CD14-positive monocyte (primary cell): Measurements from ENCODE around the gene TAF7L. TPM values are rescaled to one million over a fixed set of nuclear protein-coding genes. Genes with fewer than 3 reads are reported as not detected.

Experiments
- DNase-seq, 3 donors: peaks; one replicate each; pipeline ENCODE4 v3.0.0-alpha.2; 2011 to 2022
- H2AFZ ChIP-seq: 2 replicates; pipeline ENCODE4 v1.6.0; 2012; ENCODE audit warnings: mild to moderate bottlenecking, low read depth, low read length, inconsistent platforms; ENCODE audit not compliant: insufficient read depth, poor library complexity, severe bottlenecking
- H3K27ac ChIP-seq, 2 donors: 1 replicate in 1 of 2; 2 replicates in 1 of 2; pipeline ENCODE4 v1.5.1; 2012 to 2013; ENCODE audit warnings: low read length in 2 of 2, control low read depth in 1 of 2, inconsistent platforms in 1 of 2, low read depth in 1 of 2, mild to moderate bottlenecking in 1 of 2
- H3K27me3 ChIP-seq, 2 donors: one replicate each; pipeline versions ENCODE4 v1.6.0 to v1.6.1; 2011 to 2013; ENCODE audit warnings: low read length in 2 of 2; ENCODE audit not compliant: control insufficient read depth in 2 of 2, insufficient read depth in 2 of 2
- H3K36me3 ChIP-seq, 2 donors: replicated peaks in 1 of 2; 1 replicate in 1 of 2; 2 replicates in 1 of 2; pipeline versions ENCODE4 v1.5.1 to v1.6.1; 2012 to 2013; ENCODE audit warnings: low read length in 2 of 2, control low read depth in 1 of 2, inconsistent platforms in 1 of 2, mild to moderate bottlenecking in 1 of 2; ENCODE audit not compliant: insufficient read depth in 2 of 2, control insufficient read depth in 1 of 2
- H3K4me1 ChIP-seq, 2 donors: 1 replicate in 1 of 2; 2 replicates in 1 of 2; pipeline versions ENCODE4 v1.5.1 to v1.6.1; 2012 to 2013; ENCODE audit warnings: low read length in 2 of 2, control low read depth in 1 of 2, inconsistent platforms in 1 of 2, mild to moderate bottlenecking in 1 of 2, moderate library complexity in 1 of 2; ENCODE audit not compliant: insufficient read depth in 2 of 2, control insufficient read depth in 1 of 2
- H3K4me2 ChIP-seq: replicated peaks from 2 replicates; pipeline ENCODE3; 2012; ENCODE audit warnings: low read length, moderate library complexity, mild to moderate bottlenecking; ENCODE audit not compliant: poor library complexity, severe bottlenecking; ENCODE audit errors: extremely low read depth
- H3K4me3 ChIP-seq, 3 experiments: fragments of 200-600 bp in 1 of 3; sonication (generic) in 1 of 3; replicated peaks in 1 of 3; 1 replicate in 2 of 3; 2 replicates in 1 of 3; pipeline ENCODE4 v1.5.1; 2011 to 2013; ENCODE audit warnings: low read length in 3 of 3, mild to moderate bottlenecking in 3 of 3, control low read depth in 2 of 3, low read depth in 2 of 3, inconsistent platforms in 1 of 3, moderate library complexity in 1 of 3
- H3K79me2 ChIP-seq: 2 replicates; pipeline ENCODE4 v1.6.0; 2012; ENCODE audit warnings: mild to moderate bottlenecking, control low read depth, inconsistent platforms, low read length, moderate library complexity; ENCODE audit not compliant: insufficient read depth
- H3K9ac ChIP-seq: 2 replicates; pipeline ENCODE4 v1.6.0; 2017; ENCODE audit warnings: low read length, mild to moderate bottlenecking; ENCODE audit not compliant: insufficient read depth, poor library complexity, severe bottlenecking
- H3K9me3 ChIP-seq, 2 donors: replicated peaks in 1 of 2; 1 replicate in 1 of 2; 2 replicates in 1 of 2; pipeline versions ENCODE4 v1.5.1 to v1.6.1; 2012 to 2013; ENCODE audit warnings: low read length in 2 of 2, control low read depth in 1 of 2; ENCODE audit not compliant: control insufficient read depth in 1 of 2, insufficient read depth in 1 of 2
- H4K20me1 ChIP-seq: 2 replicates; pipeline ENCODE4 v1.6.0; 2012; ENCODE audit warnings: mild to moderate bottlenecking, low read length, control low read depth, moderate library complexity; ENCODE audit not compliant: insufficient read depth
- H3K27ac Mint-ChIP-seq, 7 donors: one replicate each; pipeline ENCODE4 v1.8.0; 2020; ENCODE audit warnings: mild to moderate bottlenecking in 7 of 7, mixed read lengths in 7 of 7, moderate library complexity in 6 of 7, inconsistent platforms in 2 of 7
- H3K27me3 Mint-ChIP-seq, 3 donors: one replicate each; pipeline ENCODE4 v1.8.0; 2021 to 2022; ENCODE audit warnings: low read depth in 3 of 3, mild to moderate bottlenecking in 3 of 3, mixed read lengths in 3 of 3, moderate library complexity in 3 of 3, inconsistent platforms in 1 of 3
- H3K36me3 Mint-ChIP-seq, 2 donors: one replicate each; pipeline ENCODE4 v1.8.0; 2020; ENCODE audit warnings: mixed read lengths in 2 of 2, inconsistent platforms in 1 of 2, mild to moderate bottlenecking in 1 of 2
- H3K4me1 Mint-ChIP-seq: one replicate; pipeline ENCODE4 v1.8.0; 2020; ENCODE audit warnings: mild to moderate bottlenecking, mixed read lengths
- H3K4me3 Mint-ChIP-seq, 2 donors: one replicate each; pipeline ENCODE4 v1.8.0; 2020; ENCODE audit warnings: mild to moderate bottlenecking in 2 of 2, mixed read lengths in 2 of 2, moderate library complexity in 1 of 2
- H3K9me3 Mint-ChIP-seq, 7 donors: one replicate each; pipeline ENCODE4 v1.8.0; 2020 to 2022; ENCODE audit warnings: mixed read lengths in 7 of 7, mild to moderate bottlenecking in 6 of 7, moderate library complexity in 6 of 7, inconsistent platforms in 2 of 7
- CTCF ChIP-seq: fragments of 200-600 bp; IDR thresholded peaks from one replicate; pipeline ENCODE4 v1.8.0; 2022; ENCODE audit warnings: antibody characterized with exemption, mild to moderate bottlenecking
- WGBS: methylation state at CpG from one replicate; pipeline ENCODE4 v1.1.5; 2013; ENCODE audit warnings: missing lambda C conversion rate; ENCODE audit not compliant: insufficient coverage; 5-methylcytosine and 5-hydroxymethylcytosine counted together
- intact Hi-C, 2 donors: fragments of 100-400 bp; cut with micrococcal nuclease; formaldehyde crosslinking; loops; one replicate each; pipeline versions ENCODE4 v1.15.0 to v1.15.1; 2023
- polyA plus RNA-seq, 3 donors: library from polyadenylated mRNA; depleted of rRNA in 1 of 3; unstranded in 2 of 3; stranded (reverse) in 1 of 3; fragments of 300-500 nt in 2 of 3; fragments of >200 nt in 1 of 3; fragmentation: Illumina TruSeq in 2 of 3; gene quantifications; 1 replicate in 2 of 3; 2 replicates in 1 of 3; pipeline ENCODE4 v1.2.3, GENCODE V29; 2012 to 2021

TAF7L gene
- polyA plus RNA-seq, 3 donors: not detected

DNA sequence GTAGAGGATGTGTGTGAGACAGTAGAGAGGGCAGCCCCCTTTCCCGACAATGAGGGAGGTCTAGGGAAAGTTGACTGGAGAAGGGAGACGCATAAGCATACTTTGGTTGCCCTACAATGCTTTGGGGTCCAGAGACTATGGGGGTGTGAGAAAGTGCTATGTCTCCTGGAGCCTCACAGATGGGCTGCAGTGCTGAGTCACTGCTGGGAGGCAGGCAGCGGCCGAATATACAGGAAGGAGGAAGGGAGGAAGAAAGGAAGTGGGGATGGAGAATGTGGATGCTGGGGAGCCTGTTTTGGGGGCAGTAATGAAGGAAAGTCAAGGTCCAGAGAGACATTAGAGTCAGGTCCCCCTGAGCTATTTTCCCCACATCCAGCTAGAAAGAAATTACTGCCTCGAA, 58.8 kb downstream of the TAF7L start:
- Histone ChIP-seq H3K9ac (no peak overlapping the region), H3K36me3 (no peaks in the 10 kb centered on the region), H3K4me3 (no peak overlapping the region), H3K4me1 (no peaks in the 10 kb centered on the region), H2AFZ (no peak overlapping the region), H3K27me3 (no peaks in the 10 kb centered on the region), H3K79me2 (no peaks in the 10 kb centered on the region), H3K27ac (no peak overlapping the region), H3K4me2 (no peak overlapping the region), H3K9me3 (no peaks in the 10 kb centered on the region), H4K20me1 (no peaks in the 10 kb centered on the region)
- H3K27me3 Mint-ChIP-seq: peaks cover 0 to 2% (median 0%) of the 10 kb centered on the region in 3 donors
- H3K9me3 Mint-ChIP-seq: peaks cover 0 to 2% (median 0%) of the 10 kb centered on the region in 7 donors
- H3K4me1 Mint-ChIP-seq: peaks cover 3% of the 10 kb centered on the region
- intact Hi-C loops: no loop called here
- H3K27ac Mint-ChIP-seq: no peak overlapping the region
- DNase-seq: no peak
- H3K36me3 Mint-ChIP-seq: no peaks in the 10 kb centered on the region
- WGBS: no CpG with 5 or more reads among the region's 5 CpGs
- H3K4me3 Mint-ChIP-seq: no peak overlapping the region
- no peak for TF ChIP-seq CTCF

DNA sequence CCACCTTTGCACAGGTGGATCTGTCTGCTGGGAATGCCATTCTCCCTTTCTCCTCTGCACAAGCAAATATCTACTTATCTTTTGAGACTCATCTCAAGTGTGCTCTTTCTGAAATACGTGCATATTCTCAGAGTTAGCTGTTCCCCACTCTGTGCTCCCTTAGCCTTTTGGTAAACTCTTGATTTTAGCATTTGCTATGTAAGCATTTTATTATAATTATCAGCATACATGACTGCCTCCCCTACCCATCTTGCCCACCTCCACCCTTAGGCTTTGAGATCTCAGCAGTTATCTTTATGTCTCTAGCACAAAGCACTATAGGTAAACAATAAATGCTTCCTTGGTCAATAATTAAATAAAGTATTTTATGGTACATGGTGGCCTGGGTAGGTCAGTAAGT, 60.1 kb downstream of the TAF7L start:
- H3K4me1 ChIP-seq: no peaks in the 10 kb centered on the region
- H4K20me1 ChIP-seq: no peaks in the 10 kb centered on the region
- no peak overlapping the region for H3K4me3 Mint-ChIP-seq
- no peak overlapping the region for H2AFZ ChIP-seq
- peaks cover 3% of the 10 kb centered on the region for H3K4me1 Mint-ChIP-seq
- H3K9ac ChIP-seq: no peak overlapping the region
- TF ChIP-seq CTCF: no peak
- H3K27me3 Mint-ChIP-seq: peaks cover 0 to 2% (median 0%) of the 10 kb centered on the region in 3 donors
- no peak overlapping the region for H3K27ac ChIP-seq
- H3K79me2 ChIP-seq: no peaks in the 10 kb centered on the region
- H3K36me3 ChIP-seq: no peaks in the 10 kb centered on the region
- DNase-seq: no peak
- no peaks in the 10 kb centered on the region for H3K36me3 Mint-ChIP-seq
- no peaks in the 10 kb centered on the region for H3K27me3 ChIP-seq
- H3K9me3 ChIP-seq: no peaks in the 10 kb centered on the region
- no peak overlapping the region for H3K27ac Mint-ChIP-seq
- H3K9me3 Mint-ChIP-seq: peaks cover 0 to 2% (median 0%) of the 10 kb centered on the region in 7 donors
- no peak overlapping the region for H3K4me3 ChIP-seq
- no peak overlapping the region for H3K4me2 ChIP-seq
- no CpG with 5 or more reads among the region's 1 CpG for WGBS
- intact Hi-C loops: no loop called here
